D341Med (cell line): ENCODE measurements around the gene FMN1.

ENCODE experiments used
- DNase-seq: peaks from one replicate; pipeline ENCODE4 v3.0.0; 2012; ENCODE audit warnings: low spot score

FMN1 gene

DNA sequence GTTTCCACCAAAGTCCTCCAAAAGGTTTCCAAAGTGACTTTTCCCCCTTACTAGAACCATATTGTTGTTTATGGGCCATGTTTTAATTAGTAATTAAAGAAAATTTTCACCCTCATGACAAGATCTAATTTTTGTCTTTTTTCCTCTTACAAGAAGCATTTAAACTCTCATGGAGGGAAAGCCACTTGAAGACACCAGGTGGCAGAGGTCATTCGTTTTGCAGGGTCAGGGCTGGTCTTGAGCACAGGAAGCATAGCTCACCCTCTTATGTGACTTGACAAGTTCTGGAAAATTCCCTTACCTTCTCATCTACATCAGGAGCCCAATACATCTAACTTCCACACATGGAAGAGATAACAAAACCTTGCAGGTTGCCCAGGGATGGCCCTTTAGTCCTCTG, 313.0 kb downstream of the FMN1 start:
- no peak for DNase-seq

DNA sequence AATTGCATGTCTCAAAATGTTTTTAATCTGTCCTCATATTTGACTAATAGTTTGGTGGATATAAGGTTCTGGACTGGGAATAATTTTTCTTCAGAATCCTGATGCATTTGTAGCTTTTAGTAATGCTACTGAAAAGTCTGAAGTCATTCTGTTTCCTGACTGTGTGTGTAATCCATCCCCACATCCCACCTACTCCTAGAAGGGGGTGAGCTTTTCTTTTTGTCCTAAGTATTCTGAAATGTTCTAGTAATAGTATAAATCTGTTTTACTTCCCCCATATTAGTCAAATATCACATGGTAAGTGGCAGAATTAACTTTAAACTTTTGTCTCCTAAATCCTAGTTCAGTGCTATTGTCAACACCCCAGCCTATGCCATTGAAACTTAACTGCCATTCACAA, 313.9 kb downstream of the FMN1 start:
- no peak for DNase-seq

DNA sequence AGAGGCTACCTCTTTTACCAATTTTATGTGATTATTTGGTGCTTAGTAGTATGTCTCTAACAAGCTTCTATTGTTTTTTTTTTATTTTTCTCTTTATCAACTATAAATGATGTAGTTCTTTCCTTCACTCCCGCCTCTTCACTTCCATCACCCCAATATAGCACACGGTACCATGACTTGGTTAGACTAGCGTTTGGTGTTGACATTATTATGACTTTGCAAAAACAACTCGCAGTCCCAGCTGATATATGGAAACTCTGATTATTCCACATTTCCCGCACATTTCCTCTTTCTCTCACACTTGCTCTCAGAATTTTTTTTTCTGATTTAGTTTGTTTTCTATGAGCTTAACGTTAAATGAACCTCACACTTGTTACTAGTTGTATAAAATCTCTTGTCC, 314.5 kb downstream of the FMN1 start:
- no peak for DNase-seq

DNA sequence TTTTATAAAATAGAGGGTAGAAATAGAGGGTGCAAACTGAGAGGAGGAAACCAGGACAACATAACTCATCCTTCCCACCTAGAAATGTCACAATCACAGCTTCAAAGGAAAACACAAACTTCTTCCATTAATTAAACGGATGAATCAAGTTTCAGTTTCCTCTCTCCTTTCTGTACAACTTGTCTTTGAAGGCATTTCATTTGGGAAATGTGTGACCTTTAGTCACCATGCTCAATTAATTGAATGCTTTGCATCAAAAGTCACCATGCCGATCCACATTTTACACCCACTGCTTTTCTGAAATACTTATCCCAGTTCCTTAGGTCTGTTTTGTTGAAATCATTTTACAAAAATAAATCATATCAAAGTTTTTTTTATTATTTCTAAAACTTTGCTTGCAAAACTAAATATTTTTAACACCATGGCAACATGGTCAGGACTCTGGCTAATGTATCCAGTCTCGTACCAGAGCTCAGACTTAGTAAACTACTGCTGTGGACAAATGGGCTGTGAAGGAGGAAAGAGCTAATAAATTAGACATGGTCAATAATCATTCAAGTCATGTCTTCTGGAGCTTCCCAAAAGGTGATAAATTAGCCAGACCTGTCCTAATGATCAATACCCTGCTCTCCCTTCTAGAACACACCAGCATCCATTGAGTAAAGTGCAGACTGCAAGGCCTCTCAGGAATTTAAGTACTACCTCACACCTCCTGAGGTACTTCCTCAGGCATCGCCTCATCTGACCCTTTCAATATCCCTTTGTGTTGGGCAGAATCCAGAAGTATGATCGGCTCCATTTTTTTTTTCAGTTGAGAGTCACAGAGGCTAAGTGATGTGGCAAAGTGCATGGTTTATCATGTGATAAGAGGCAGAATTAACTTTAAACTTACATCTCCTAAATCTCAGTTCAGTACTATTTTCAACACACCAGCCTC, 315.4 kb downstream of the FMN1 start:
- no peak for DNase-seq

DNA sequence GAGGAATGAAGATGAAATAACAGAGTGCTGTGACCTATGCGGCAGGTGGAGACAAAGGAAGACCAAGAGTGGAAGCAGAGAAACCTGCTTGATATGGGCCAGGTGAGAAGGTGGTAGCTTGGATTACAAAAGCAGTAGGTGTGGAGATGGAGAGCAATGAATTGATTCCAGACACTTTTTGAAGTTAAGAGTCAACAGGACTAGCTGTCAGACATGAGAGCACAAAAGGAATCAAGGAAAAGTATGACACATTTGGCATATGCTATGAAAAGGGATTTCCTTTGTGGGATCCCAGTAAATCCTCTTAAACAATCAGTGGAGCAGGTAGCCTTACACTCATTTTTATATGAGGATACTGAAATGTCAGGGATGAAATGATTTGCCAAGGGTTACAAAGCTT, 316.2 kb downstream of the FMN1 start:
- DNase-seq = no peak

DNA sequence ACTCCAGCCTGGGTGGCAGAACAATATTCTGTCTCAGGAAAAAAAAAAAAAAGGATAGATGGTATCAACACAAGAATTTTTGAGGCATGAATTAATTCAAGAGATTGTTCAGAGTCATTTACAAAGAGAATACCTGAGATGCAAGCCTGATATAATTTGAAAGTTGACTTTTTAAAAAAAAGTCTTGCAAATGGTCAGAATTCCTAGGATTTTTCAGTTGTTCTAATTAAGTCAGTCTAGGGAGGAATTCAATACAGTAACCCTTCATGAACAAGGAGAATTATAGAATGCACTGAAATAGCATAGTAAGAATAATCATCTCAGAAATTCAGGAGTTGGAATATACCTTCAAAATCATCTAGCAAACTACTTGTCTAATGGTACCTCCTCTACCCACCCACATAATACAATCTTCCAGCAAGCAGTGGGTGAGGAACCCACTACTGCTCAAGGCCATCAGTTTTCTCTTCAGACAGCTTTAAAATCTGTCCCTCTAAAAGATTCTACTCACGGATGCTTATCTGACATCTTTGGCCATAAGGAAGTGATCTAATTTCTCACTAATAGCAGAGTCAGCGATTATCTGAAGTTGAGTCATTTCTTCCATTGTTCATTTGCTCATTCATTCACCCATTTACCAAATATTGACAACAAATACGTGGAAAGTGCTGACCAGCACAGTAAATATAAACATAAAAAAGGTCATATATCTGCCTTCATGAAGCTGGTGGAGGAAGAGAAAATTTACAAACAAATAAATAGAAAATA, 317.1 kb downstream of the FMN1 start:
- no peak for DNase-seq

DNA sequence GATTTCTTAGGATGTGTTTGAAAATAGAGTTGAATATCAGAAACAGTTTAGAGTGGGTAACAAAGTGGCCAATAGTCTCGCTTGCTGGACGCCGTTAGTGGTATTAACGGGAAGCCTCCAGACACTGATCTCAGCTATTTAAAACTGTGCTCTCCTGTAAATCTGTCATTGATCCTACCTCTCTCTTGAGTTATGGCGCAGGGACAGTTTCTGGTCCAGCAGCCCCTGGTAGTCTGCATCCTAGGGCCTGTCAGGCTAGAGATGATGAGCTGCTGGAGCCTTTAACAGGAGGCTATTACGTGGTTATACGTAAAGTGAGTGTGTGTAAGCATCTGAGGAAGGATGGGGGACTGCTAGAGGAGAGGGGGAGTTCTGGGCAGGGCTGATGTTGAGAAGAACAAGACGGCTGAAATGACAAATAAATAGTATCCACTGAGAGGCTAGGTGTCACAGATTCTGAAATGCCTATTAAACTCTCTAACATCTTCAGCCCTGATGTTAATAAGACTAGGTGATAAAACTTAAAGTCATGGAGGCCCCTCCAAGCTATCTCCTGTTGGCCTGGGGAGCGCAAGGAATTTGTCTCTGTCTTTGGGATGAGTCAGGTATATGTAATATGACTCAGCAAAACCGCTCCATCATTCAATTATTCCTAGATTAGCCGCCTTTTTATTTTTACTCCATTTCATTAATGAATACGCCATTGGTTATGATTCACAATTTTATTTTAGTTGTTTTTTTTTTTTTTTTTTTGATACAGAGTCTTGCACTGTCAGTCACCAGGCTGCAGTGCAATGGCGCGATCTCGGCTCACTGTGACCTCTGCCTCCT, 321.0 kb downstream of the FMN1 start:
- DNase-seq = no peak

DNA sequence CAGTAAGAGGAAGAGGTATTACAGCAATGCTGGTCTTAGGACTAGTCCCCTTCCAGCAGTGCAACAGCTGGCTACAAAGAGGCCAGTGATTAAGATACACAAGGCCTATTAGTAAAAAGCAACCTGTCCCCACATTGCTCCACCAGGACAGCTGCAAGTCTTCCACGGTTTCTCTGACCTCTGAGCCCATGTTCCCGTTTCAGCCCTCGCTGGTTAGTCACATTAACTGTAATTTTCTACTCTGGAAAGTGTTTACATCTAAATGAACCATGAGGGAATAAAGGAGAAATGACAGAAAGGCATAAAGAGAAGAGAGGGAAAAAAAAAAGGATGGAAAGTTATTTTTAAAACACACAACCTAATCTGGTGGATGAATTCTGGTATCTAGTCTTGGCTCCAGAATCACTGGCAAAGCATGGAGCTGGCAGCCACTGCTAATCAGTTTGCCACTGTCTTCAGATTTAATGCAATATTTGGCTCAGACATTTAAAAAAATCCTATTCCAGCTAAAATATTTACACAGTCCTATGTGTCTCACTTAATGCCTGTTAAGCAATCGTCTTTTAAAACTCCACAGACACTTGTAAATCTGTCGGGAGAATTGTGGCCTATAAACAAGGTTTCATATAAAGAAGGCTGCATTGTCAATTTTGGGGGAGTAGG, 321.8 kb downstream of the FMN1 start:
- no peak for DNase-seq

DNA sequence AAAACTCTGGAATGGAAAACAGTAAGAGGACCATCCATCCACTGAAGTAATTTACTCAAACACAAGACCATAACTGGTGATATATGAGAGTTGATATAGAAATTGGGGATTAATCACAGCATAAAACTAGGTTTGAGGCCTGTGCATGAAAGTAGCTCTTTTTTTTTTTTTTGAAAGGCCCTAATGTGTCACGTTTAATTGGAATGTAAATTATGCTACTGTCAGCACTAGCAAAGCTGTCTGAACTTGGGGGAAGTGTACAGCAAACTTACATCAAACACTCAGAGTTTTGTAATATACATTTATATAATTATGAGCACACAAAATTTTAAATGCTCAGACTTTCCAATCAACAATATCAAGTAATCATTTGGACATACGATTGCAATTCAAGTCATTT, 322.6 kb downstream of the FMN1 start:
- no peak for DNase-seq

DNA sequence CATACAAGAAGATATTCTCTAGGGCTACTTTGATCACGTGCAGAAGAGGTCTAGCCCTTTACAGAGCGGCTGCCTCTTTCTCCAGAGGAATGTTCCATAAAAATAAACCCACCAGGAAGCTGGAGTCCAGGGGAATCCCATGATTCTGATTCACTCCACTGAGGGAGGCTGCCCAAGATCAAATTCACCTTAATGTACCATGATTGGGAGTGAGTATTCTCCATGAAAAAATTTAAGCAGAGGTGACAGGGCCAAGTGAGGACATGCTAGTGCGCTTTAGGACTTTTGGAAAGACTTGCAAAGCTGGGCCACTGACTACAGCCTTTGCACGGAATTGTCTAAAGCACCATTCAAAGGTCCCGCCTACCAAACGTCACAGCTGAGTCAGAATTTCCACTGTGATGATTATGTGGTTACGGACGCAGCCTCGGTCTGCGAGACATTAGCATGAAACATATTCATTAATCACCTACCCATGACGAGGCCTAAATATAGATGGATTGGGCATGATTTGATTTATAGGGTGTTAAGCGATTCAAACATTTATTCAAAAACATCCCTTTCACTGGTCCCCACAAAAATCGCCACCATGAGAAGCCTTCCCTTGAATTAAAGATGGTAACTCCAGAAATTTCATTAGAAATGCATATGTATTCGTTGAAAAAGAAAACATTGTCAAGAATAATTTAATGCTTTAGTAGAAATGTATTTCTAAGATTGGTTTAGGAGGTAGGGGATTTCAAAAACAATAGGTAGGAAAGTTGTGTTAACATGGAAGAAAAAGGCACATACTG, 324.1 kb downstream of the FMN1 start:
- no peak for DNase-seq

DNA sequence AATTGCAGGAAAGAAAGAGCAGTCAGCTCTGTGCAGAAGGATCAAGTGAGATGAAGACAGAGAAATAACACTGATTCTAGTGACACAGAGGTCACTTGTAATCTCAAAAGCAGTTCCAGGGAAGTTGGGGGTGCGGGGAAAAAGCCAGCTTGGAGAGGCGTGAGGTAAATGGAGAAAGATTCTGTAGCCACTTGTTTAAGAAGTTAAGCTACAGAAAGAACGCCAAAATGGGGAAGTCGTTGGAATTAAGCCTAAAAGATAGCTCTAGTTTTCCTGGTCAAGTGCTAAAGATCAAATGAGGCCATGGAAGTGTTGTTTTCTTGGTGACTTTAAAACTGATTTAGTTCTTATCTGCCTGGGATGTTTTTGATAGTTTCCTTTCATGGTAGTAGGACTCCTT, 324.7 kb downstream of the FMN1 start:
- no peak for DNase-seq

DNA sequence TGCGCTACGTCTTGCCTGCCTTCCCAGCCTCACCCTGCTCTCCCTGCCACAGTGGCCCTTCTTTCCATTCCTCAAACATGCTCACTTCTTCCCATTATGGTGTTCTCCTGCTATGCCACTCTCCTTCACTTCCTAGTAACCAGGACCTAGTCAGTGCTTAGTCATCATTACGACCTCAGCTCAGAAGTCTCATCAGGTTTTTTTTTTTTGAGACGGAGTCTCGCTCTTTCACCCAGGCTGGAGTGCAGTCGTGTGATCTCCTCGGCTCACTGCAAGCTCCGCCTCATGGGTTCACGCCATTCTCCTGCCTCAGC, 327.2 kb downstream of the FMN1 start:
- DNase-seq = no peak

DNA sequence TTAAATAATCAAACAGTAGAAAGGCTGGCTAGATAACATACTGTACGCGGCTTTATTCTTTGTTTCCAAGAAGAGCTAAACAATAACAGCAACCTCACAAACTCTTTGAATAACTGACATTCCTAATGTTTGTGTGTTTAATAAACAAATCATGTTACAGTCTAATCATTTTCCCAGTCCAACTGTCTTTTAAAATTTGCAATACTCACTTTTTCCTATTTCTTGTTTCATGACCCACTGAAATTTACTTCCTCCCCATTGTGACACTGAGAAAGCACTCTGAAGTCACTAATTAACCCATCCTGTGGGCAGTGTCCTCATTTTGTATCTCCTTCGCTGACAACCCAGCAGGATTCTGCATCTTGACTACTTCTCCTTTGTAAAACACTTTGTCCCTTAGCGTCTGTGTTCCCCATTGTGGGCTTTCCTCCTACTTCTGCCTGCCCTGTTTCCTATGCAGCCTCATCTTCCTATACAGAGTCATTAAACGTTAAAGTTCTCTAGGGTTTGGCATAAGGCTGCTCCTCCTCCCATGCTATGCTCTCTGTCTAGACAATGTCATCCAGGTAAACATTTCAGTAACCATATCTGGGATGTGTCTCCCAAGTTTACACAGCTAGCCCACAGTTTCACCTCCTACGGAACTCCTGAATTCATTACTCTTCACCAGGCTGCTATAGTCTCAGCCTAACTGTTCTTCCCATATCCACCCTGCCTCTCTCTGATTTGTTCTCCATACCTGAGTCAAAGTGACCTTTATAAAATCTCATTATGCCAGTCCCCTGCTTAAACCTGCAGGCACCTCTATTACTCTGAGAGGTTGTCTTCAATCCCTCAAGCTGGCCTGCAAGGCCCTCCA, 327.8 kb downstream of the FMN1 start:
- no peak for DNase-seq

DNA sequence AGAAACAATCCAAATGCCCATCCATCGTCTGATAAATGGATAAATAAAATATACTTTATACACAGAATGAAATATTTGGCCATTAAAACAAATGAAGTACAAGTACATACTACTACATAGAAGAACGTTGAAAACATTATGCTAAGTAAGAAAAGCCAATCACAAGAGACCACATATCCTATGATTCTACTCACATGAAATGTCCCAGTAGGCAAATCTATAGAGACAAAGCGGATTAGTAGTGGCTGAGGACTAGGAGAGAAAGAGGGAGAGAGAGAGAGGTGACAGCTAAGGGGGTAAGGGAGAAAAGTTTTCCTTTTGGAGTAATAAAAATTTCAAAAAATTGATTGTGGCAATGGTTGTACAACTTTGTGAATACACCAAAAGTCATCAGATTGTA, 329.7 kb downstream of the FMN1 start:
- DNase-seq = no peak

DNA sequence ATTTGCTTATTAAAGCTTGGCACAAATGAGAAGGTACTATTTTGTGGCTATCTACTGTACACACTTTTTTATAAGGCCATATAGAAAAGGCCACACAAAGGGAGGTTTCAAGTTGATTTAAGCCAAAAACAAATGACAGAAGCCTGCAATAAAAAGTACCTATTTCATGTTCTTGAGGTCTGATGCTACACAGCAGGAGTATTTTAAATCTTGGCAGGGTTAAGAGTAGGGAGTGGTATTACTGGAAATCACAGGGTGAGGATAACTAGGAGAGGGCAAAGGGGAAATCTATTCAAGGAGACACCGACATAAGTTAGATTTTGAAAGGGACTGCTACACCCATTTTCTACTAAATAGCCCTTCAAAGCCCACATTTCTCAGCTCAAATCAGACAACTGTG, 330.5 kb downstream of the FMN1 start:
- DNase-seq = no peak

DNA sequence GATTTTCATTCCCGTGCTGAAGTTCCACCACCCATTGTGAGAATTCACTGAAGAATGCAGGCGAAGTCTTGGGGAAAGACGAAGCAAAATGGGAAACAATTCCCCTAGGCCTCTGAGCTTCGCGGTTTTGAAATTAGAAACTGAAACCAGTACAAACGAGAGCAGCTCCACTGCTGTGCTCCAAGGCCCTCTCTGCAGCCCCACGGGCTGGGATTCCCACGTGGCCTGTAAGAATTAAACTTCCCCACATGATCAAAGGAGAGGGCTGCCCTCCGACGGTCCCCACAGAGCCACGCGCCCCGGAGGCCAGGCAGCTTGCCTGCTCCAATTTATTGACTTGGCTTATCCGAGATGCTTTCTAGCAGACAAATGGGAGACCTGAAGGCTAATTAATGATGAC, 332.8 kb downstream of the FMN1 start:
- DNase-seq = no peak

DNA sequence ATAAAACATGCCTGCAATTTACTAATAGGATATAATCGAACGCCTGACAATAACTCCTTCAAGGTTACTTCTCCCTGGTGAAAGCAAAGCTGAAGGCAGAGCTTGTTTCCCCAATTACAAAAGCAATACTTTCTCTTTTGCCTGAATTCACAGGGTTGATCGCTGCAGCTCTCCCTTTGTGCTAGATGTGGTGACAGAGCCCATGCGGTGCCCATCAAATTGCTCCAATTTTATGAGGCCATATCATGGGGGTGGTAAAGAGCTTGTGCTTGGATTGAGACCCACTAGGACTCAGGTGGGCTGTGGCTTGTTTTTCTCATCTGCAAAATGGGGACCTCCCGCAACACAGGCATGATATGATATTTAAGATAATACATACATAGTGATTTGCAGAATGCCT, 333.3 kb downstream of the FMN1 start:
- DNase-seq = no peak

DNA sequence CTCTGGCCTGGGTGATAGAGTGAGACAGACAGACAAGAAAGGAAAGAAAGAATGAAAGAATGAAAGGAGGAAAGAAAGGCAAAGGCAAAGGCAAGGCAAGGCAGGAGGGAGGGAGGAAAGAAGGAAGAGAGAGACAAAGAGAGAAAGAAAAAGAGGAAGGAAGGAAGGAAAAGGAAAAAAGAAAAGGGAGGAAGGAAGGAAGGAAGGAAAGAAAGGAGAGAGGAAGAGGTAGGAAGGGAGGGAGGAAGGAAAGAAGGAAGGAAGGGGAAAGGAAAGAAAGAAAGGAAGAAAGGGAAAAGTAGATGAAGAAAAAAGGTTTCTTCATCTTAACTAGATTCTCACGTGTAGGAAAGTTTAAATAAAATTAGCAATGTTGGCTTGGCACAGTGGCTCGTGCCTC, 334.5 kb downstream of the FMN1 start:
- DNase-seq = no peak

DNA sequence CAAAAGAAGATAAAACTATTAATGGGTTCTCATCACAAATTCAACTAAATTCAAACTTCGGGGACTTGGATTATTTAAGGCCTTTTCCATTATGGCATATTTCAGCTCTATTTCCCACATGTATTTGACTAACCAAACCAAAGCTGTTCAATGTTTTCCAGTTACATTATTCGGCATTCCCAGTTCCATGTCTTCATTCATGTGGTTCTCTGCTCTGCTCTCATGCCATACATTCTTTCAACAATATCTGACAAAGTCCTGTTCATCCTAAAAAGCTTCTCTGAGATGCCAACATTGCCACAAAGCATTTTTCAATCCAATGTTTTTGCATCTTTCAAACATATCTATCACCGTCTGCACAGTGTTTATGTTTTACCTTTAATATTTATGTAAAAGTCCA, 335.3 kb downstream of the FMN1 start:
- no peak for DNase-seq

DNA sequence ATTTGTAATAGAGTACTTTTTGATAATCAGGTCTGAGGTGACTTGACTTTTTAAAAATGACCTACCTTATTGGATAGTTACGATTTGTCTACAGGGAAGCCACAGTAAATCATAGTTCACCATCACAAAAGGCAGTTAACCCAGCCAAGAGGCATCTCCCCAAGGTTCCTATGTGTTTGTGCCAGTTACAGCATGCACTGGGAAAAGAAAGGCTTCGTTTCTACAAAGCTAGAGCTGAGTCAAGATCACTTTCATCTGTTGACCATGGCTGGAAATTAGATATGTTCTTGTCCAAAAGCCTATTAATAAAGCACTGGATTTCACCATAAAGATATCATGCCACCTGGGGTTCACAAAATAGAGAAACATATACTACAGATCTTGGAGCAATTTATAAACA, 336.8 kb downstream of the FMN1 start:
- DNase-seq = no peak
